Activated CD4-positive, alpha-beta memory T cell treated with anti-CD3 and anti-CD28 coated beads, Interleukin-2, amount 10 ng/mL, durations not matched to agents 7 days and 5 days (primary cell): Measurements from ENCODE around the gene KRTAP4-9. TPM values are rescaled to one million over a fixed set of nuclear protein-coding genes. Genes with fewer than 3 reads are reported as not detected.
"Not testable (repeated sequence)": the region's sequence is repeated elsewhere in the genome, so short reads cannot be mapped to it uniquely, and the experiment has no call there.

ENCODE experiments used
- CTCF ChIA-PET: fragments of 350-600 bp; sonication (Branson Sonifier 250); formaldehyde crosslinking; loops from one replicate; lab custom pipeline; 2021; ENCODE audit warnings: antibody characterized with exemption, inconsistent platforms; lab: Charles Lee
- POLR2A ChIA-PET: fragments of 350-600 bp; sonication (Branson Sonifier 250); formaldehyde crosslinking; loops from one replicate; lab custom pipeline; 2021; ENCODE audit warnings: antibody characterized with exemption; lab: Charles Lee
- DNase-seq: peaks from one replicate; pipeline ENCODE4 v3.0.0-alpha.2; 2020
- H3K27ac Mint-ChIP-seq: one replicate; pipeline ENCODE4 v1.8.0; 2021; ENCODE audit warnings: mild to moderate bottlenecking, mixed read lengths
- H3K27me3 Mint-ChIP-seq: one replicate; pipeline ENCODE4 v1.8.0; 2021; ENCODE audit warnings: mixed read lengths
- H3K36me3 Mint-ChIP-seq: one replicate; pipeline ENCODE4 v1.8.0; 2021; ENCODE audit warnings: low read depth, mixed read lengths
- H3K4me1 Mint-ChIP-seq: one replicate; pipeline ENCODE4 v1.8.0; 2021; ENCODE audit warnings: mixed read lengths
- H3K4me3 Mint-ChIP-seq: one replicate; pipeline ENCODE4 v1.8.0; 2021; ENCODE audit warnings: mild to moderate bottlenecking, mixed read lengths
- H3K9me3 Mint-ChIP-seq: one replicate; pipeline ENCODE4 v1.8.0; 2021; ENCODE audit warnings: mixed read lengths
- total RNA-seq, 2 experiments: library from RNA; stranded (reverse); gene quantifications; one replicate each; pipeline ENCODE4 v1.2.3, GENCODE V29; 2021

Gene KRTAP4-9
- total RNA-seq, 2 experiments from 2014 or later, result not detected

DNA sequence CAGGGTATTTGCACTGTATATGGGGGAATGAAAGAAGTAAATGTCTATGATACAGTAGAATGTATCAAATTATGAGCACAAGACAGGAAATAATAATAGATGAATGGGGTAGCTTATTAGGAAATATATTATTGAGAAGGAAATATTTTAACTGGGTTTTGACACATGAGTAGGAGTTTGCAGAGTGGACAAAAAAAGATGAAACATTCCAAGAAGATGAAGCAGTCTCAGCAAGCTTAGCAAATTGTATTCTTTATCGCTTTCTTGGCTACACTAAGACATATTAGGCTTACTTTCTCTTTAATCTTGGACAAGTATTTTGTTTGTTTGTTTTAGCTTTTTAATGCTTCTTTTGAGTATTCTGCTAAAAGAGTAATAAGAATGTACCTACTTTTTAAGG, 1.3 kb upstream of the KRTAP4-9 start:
- CTCF ChIA-PET, result interaction anchor here (0.6 kb wide), 1 partner anchor 393 kb away, joined by 4 read pairs; no protein-coding TSS in a partner anchor
- POLR2A ChIA-PET, result no interaction called here
- Mint-ChIP-seq H3K27ac (no peak overlapping the region), H3K4me3 (no peak overlapping the region), H3K9me3 (no peaks in the 10 kb centered on the region), H3K27me3 (peaks cover 17% of the 10 kb centered on the region), H3K36me3 (no peaks in the 10 kb centered on the region), H3K4me1 (no peaks in the 10 kb centered on the region)
- no peak for DNase-seq

- peaks cover 18% of the 10 kb centered on the region for H3K27me3 Mint-ChIP-seq
- CTCF ChIA-PET, result interaction anchor here (0.6 kb wide), 1 partner anchor 393 kb away, joined by 4 read pairs; no protein-coding TSS in a partner anchor
- H3K27ac Mint-ChIP-seq, DNase-seq, POLR2A ChIA-PET, H3K36me3 Mint-ChIP-seq, H3K4me1 Mint-ChIP-seq, H3K4me3 Mint-ChIP-seq, H3K9me3 Mint-ChIP-seq: not testable (repeated sequence)
Observed at GRCh38 chr17:41104386-41105038, 677 bp upstream of the KRTAP4-9 start.

GRCh38 chr17:41107941-41108450, 2.8 kb downstream of the KRTAP4-9 start:
- H3K9me3 Mint-ChIP-seq, result peaks cover 4% of the 10 kb centered on the region
- H3K27me3 Mint-ChIP-seq, result peaks cover 18% of the 10 kb centered on the region
- H3K4me3 Mint-ChIP-seq, result no peak overlapping the region
- H3K4me1 Mint-ChIP-seq, result no peaks in the 10 kb centered on the region
- H3K27ac Mint-ChIP-seq, result no peak overlapping the region
- DNase-seq, result no peak
- CTCF ChIA-PET, result no interaction called here
- POLR2A ChIA-PET, result no interaction called here
- no peaks in the 10 kb centered on the region for H3K36me3 Mint-ChIP-seq

- H3K27ac Mint-ChIP-seq, POLR2A ChIA-PET, DNase-seq, H3K9me3 Mint-ChIP-seq, CTCF ChIA-PET, H3K36me3 Mint-ChIP-seq, H3K4me1 Mint-ChIP-seq, H3K4me3 Mint-ChIP-seq: not testable (repeated sequence)
- peaks cover 18% of the 10 kb centered on the region for H3K27me3 Mint-ChIP-seq
Observed at GRCh38 chr17:41108728-41109386, 3.7 kb downstream of the KRTAP4-9 start.

DNA sequence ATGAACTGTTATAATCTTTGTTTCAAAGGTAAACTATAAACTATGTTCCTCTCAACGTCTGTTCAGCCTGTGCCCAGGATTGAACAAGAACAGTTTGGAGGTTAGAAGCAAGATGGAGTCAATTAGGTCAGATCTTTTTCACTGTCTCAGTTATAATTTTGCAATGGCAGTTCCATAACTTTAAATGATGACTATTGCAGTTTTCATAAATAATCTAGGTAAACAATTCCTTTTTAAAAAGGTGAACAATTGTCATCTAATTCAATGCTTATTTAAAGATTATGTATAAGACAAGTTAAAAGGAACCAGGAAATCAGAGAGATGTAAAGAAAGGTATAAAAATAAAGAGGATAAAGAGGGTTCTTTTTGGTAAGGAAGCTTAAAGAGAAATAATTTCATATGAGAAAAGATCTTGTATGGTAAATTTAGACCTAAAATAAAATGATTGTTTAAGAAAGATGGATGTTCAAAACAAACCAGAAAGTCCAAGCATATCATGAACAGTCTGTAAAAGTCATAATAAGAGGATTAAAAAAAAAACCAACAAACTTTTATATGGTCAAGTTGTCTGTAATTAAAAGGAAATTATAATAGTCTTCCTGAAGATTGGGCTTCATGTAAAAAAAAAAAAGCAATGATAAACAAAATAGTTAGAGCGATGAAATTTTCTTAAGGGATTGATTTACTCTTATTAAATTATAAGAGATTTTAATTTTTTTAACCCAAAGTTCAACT, 6.1 kb downstream of the KRTAP4-9 start:
- peaks cover 4% of the 10 kb centered on the region for H3K9me3 Mint-ChIP-seq
- H3K4me3 Mint-ChIP-seq, result no peak overlapping the region
- no peaks in the 10 kb centered on the region for H3K4me1 Mint-ChIP-seq
- peaks cover 18% of the 10 kb centered on the region for H3K27me3 Mint-ChIP-seq
- DNase-seq, result no peak
- ChIA-PET CTCF (interaction anchor here (0.7 kb wide), 1 partner anchor 212 kb away, joined by 3 read pairs; no protein-coding TSS in a partner anchor), POLR2A (no interaction called here)
- H3K27ac Mint-ChIP-seq, result no peak overlapping the region
- no peaks in the 10 kb centered on the region for H3K36me3 Mint-ChIP-seq

DNA sequence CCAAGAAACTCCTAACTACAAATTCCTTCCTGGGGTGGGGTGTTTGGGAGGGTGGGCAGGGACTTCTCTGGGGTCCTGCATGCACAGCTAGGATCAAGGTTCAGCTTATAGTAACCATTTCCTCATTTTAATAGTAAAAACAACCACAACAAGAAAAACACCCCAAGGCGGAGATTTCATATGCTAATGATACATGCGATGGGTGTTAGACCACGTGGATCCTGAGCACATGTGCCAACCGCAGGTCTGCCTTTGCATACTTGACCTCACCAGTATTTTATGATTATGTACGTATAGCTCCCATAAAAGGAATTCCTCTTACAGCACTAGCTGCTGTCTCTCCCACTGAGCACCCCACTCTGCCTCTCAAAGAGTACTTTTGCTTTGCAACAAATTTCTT, 11.1 kb downstream of the KRTAP4-9 start:
- Mint-ChIP-seq H3K9me3 (peaks cover 2% of the 10 kb centered on the region), H3K4me1 (peaks cover 4% of the 10 kb centered on the region), H3K27me3 (peaks cover 10% of the 10 kb centered on the region), H3K4me3 (no peak overlapping the region), H3K36me3 (no peaks in the 10 kb centered on the region), H3K27ac (no peak overlapping the region)
- ChIA-PET POLR2A (no interaction called here), CTCF (no interaction called here)
- DNase-seq, result no peak

- POLR2A ChIA-PET, H3K4me3 Mint-ChIP-seq, DNase-seq, H3K9me3 Mint-ChIP-seq, H3K4me1 Mint-ChIP-seq, H3K36me3 Mint-ChIP-seq, H3K27me3 Mint-ChIP-seq, CTCF ChIA-PET, H3K27ac Mint-ChIP-seq: not testable (repeated sequence)
Observed at GRCh38 chr17:41117846-41118386, 12.7 kb downstream of the KRTAP4-9 start, which contains the start of gene KRTAP4-11. Gene KRTAP4-11, minus strand, starts transcription at chr17:41118373. Its CDS starts 58 bp downstream, at chr17:41118315.

DNA sequence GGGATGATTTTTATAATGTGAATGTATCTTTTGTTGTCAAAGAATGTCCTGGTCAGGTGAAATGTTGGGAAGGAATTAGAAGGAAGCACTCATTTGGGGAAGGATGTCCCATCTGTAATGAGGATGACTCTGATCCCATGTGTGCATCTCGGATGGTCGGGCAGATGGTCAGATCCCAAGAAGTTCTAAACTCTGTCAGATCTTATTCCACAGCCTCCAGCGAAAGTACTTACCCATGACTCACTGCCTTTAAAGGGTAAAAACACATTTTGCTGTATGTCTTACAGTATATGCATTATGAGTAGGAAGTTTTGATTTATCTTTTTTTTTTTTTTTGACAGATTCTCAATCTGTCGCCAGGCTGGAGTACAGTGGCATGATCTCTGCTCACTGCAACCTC, 13.5 kb downstream of the KRTAP4-9 start:
- no peak overlapping the region for H3K27ac Mint-ChIP-seq
- CTCF ChIA-PET, result no interaction called here
- H3K36me3 Mint-ChIP-seq, result no peaks in the 10 kb centered on the region
- POLR2A ChIA-PET, result no interaction called here
- H3K4me3 Mint-ChIP-seq, result no peak overlapping the region
- H3K9me3 Mint-ChIP-seq, result peaks cover 1% of the 10 kb centered on the region
- H3K27me3 Mint-ChIP-seq, result peaks cover 14% of the 10 kb centered on the region
- peaks cover 7% of the 10 kb centered on the region for H3K4me1 Mint-ChIP-seq
- no peak for DNase-seq

- H3K36me3 Mint-ChIP-seq, H3K4me1 Mint-ChIP-seq, H3K4me3 Mint-ChIP-seq, CTCF ChIA-PET, POLR2A ChIA-PET, H3K9me3 Mint-ChIP-seq, DNase-seq, H3K27ac Mint-ChIP-seq: not testable (repeated sequence)
- peaks cover 14% of the 10 kb centered on the region for H3K27me3 Mint-ChIP-seq
Observed at GRCh38 chr17:41119696-41120690, 14.8 kb downstream of the KRTAP4-9 start.

DNA sequence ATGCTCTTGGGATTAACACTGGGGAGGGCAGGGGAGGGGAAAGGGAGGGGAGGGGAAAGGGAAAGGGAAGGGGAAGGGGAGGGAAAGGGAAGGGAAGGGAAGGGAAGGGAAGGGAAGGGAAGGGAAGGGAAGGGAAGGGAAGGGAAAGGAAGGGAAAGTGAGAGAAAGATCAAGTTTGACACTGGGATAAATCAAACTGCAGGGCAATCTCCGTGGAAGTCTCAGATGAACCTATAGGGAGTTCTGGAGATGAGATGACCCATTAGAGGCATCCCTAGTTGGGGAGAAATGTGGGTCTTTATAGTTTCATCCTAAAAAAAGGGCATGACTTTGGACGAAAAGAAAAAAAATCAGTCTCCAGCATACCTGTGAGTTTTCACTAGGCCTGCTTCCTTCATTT, 16.6 kb downstream of the KRTAP4-9 start:
- Mint-ChIP-seq H3K36me3 (no peaks in the 10 kb centered on the region), H3K27me3 (peaks cover 9% of the 10 kb centered on the region), H3K9me3 (peaks cover 1% of the 10 kb centered on the region), H3K4me1 (peaks cover 12% of the 10 kb centered on the region), H3K4me3 (no peak overlapping the region), H3K27ac (no peak overlapping the region)
- DNase-seq, result no peak
- CTCF ChIA-PET, result no interaction called here
- POLR2A ChIA-PET, result no interaction called here

GRCh38 chr17:41123292-41123990, 18.3 kb downstream of the KRTAP4-9 start:
- H3K27me3 Mint-ChIP-seq, H3K9me3 Mint-ChIP-seq, H3K36me3 Mint-ChIP-seq, DNase-seq, H3K27ac Mint-ChIP-seq, POLR2A ChIA-PET, CTCF ChIA-PET, H3K4me3 Mint-ChIP-seq: not testable (repeated sequence)
- H3K4me1 Mint-ChIP-seq, result peaks cover 12% of the 10 kb centered on the region

DNA sequence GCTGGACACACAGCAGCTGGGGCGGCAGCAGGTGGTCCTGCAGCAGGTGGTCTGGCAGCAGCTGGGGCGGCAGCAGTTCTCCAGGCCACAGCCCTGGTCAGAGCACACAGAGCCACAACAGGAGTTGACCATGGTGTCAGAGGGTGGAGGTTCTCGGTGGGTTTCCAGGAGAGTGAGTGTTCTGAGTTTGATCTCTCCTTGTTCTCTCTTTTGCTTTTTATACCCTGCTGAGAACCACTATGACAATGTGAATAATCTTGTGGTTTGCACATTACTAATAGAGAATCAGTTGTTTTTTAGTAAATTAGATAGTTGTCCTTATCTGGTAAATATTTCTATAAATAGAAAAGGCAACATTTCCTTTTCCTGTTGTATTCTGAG, 18.8 kb downstream of the KRTAP4-9 start, which contains the start of gene KRTAP4-12:
KRTAP4-12 (minus strand) TSS at position 192 of the 381 bp plus-strand sequence; CDS start at position 132, 60 bp downstream.
- POLR2A ChIA-PET, H3K9me3 Mint-ChIP-seq, DNase-seq, H3K27me3 Mint-ChIP-seq, H3K4me3 Mint-ChIP-seq, H3K27ac Mint-ChIP-seq, CTCF ChIA-PET, H3K36me3 Mint-ChIP-seq: not testable (repeated sequence)
- peaks cover 12% of the 10 kb centered on the region for H3K4me1 Mint-ChIP-seq
